GM13977 (cell line): Measurements from ENCODE around the gene IST1.

ENCODE experiments used
- DNase-seq: peaks from one replicate; pipeline ENCODE4 v3.0.0; 2012; ENCODE audit warnings: low spot score
- CTCF ChIP-seq: IDR thresholded peaks from 2 replicates; pipeline ENCODE4 v1.5.1; 2012; ENCODE audit warnings: mild to moderate bottlenecking, control low read depth; ENCODE audit not compliant: insufficient read depth; ENCODE audit errors: extremely low read depth, missing control alignments
- in situ Hi-C: fragments of 300-500 bp; cut with MboI; formaldehyde crosslinking; loops from one replicate; pipeline ENCODE4 v1.12.0; 2022; ENCODE audit warnings: low sequenced_read_pairs, low pct_unique_long_range_greater_than_20kb, mixed read lengths, inconsistent platforms; ENCODE audit not compliant: unreplicated experiment

IST1 gene

GRCh38 chr16:71933017-71933416 is 37.7 kb downstream of the IST1 start:
- DNase-seq = no peak
- no peak for TF ChIP-seq CTCF
- in situ Hi-C loops = no loop called here

- no peak for TF ChIP-seq CTCF
- in situ Hi-C loops = no loop called here
- DNase-seq = no peak
These were observed 38.8 kb downstream of the IST1 start for GRCh38 chr16:71933913-71934695.

- TF ChIP-seq CTCF = no peak
- no peak for DNase-seq
- in situ Hi-C loops = no loop called here
These were observed 42.7 kb downstream of the IST1 start for GRCh38 chr16:71937868-71938510.

GRCh38 chr16:71943887-71944286 is 48.6 kb downstream of the IST1 start:
- no peak for TF ChIP-seq CTCF
- DNase-seq = no peak
- in situ Hi-C loops = no loop called here

- in situ Hi-C loops = no loop called here
- no peak for TF ChIP-seq CTCF
- no peak for DNase-seq
These were observed 50.3 kb downstream of the IST1 start for GRCh38 chr16:71945616-71946015.

- in situ Hi-C loops = no loop called here
- no peak for DNase-seq
- no peak for TF ChIP-seq CTCF
These were observed 57.5 kb downstream of the IST1 start for GRCh38 chr16:71952825-71953224.
